NCI-H1417 treated with DMSO at 0.1 percent for 48 hours (cell line): ENCODE data around the gene C3orf22.

Experiments
- DNase-seq: peaks from one replicate; lab custom pipeline; 2025; lab: John Stamatoyannopoulos, UW

Gene C3orf22

GRCh38 chr3:126527455-126528211 is 31.1 kb downstream of the C3orf22 start:
- no peak for DNase-seq

- no peak for DNase-seq
Observed at GRCh38 chr3:126527006-126527405, 31.7 kb downstream of the C3orf22 start.

- no peak for DNase-seq
Observed at GRCh38 chr3:126526668-126527005, 32.1 kb downstream of the C3orf22 start.

- DNase-seq, result no peak
Observed at GRCh38 chr3:126525853-126526667, 32.7 kb downstream of the C3orf22 start.

GRCh38 chr3:126525091-126525852 is 33.5 kb downstream of the C3orf22 start:
- DNase-seq, result no peak

- no peak for DNase-seq
Observed at GRCh38 chr3:126524429-126524988, 34.2 kb downstream of the C3orf22 start.

- no peak for DNase-seq
Observed at GRCh38 chr3:126523745-126524428, 34.8 kb downstream of the C3orf22 start, which contains the start of gene CHST13. TSS of gene CHST13 (plus strand) at chr3:126524155. CDS start at chr3:126524333, 178 bp downstream.

GRCh38 chr3:126522363-126522788 is 36.4 kb downstream of the C3orf22 start:
- no peak for DNase-seq

- no peak for DNase-seq
Observed at GRCh38 chr3:126521122-126521891, 37.4 kb downstream of the C3orf22 start.

- DNase-seq, result no peak
Observed at GRCh38 chr3:126519506-126520455, 39.0 kb downstream of the C3orf22 start.

- DNase-seq, result no peak
Observed at GRCh38 chr3:126518779-126519177, 40.0 kb downstream of the C3orf22 start.

GRCh38 chr3:126517986-126518778 is 40.5 kb downstream of the C3orf22 start:
- DNase-seq, result no peak

GRCh38 chr3:126517291-126517951 is 41.3 kb downstream of the C3orf22 start, which contains the start of gene UROC1:
TSS of gene UROC1 (minus strand) at chr3:126517773. CDS start at chr3:126517719, 54 bp downstream.
- DNase-seq, result no peak

- DNase-seq, result no peak
Observed at GRCh38 chr3:126516936-126517290, 41.8 kb downstream of the C3orf22 start.

GRCh38 chr3:126516152-126516935 is 42.4 kb downstream of the C3orf22 start:
- DNase-seq, result no peak

GRCh38 chr3:126515066-126515706 is 43.5 kb downstream of the C3orf22 start:
- no peak for DNase-seq

GRCh38 chr3:126514161-126514560 is 44.6 kb downstream of the C3orf22 start:
- DNase-seq, result no peak
